Measurements from ENCODE around the gene DGKI.

The DGKI gene

GRCh38 chr7:137354961-137355360, 491.8 kb downstream of the DGKI start:
- DNase-seq (ENCODE audit: low read depth in 3 of 3) = no peak

GRCh38 chr7:137354396-137354795, 492.4 kb downstream of the DGKI start:
- no peak for DNase-seq (ENCODE audit: low read depth in 3 of 3)

GRCh38 chr7:137351941-137352340, 494.8 kb downstream of the DGKI start:
- no peak for DNase-seq (ENCODE audit: low read depth in 3 of 3)

GRCh38 chr7:137345799-137346449, 500.9 kb downstream of the DGKI start:
- DNase-seq (ENCODE audit: low read depth in 3 of 3) = no peak

GRCh38 chr7:137343281-137343841, 503.4 kb downstream of the DGKI start, which contains the start of gene PTN:
PTN (minus strand) TSS chr7:137343733; CDS start chr7:137254973, 88,760 bp downstream.
- no peak for DNase-seq (ENCODE audit: low read depth in 3 of 3)

GRCh38 chr7:137342828-137343261, 503.9 kb downstream of the DGKI start:
- DNase-seq (ENCODE audit: low read depth in 3 of 3) = no peak

GRCh38 chr7:137342265-137342664, 504.5 kb downstream of the DGKI start:
- DNase-seq (ENCODE audit: low read depth in 3 of 3) = no peak

GRCh38 chr7:137337902-137338301, 508.9 kb downstream of the DGKI start:
- DNase-seq (ENCODE audit: low read depth in 3 of 3) = no peak

- DNase-seq (ENCODE audit: low read depth in 3 of 3) = no peak
Measured at GRCh38 chr7:137335814-137336213, 511.0 kb downstream of the DGKI start.

- no peak for DNase-seq (ENCODE audit: low read depth in 3 of 3)
Measured at GRCh38 chr7:137331378-137331777, 515.4 kb downstream of the DGKI start.

Measured in stimulated activated CD4-positive, alpha-beta T cell treated with anti-CD3 and anti-CD28 coated beads, TNF-alpha, amount 100 ng/mL, for 4 hours (primary cell).